LNCaP clone FGC (cell line): ENCODE data around the gene PSME4.

ENCODE experiments used
- DNase-seq: peaks from one replicate; pipeline ENCODE4 v3.0.0-alpha.2; 2011; ENCODE audit warnings: low read depth
- H3K4me3 ChIP-seq: 2 replicates; pipeline ENCODE4 v1.5.1; 2011; ENCODE audit warnings: mild to moderate bottlenecking, low read depth, low read length, control low read depth
- TF ChIP-seq, protein P1 (sequence below): IDR thresholded peaks from 2 replicates; pipeline ENCODE4 v1.5.1; 2012; ENCODE audit warnings: mild to moderate bottlenecking; ENCODE audit not compliant: control insufficient read depth, insufficient read depth; ENCODE audit errors: extremely low read depth

The PSME4 gene

DNA sequence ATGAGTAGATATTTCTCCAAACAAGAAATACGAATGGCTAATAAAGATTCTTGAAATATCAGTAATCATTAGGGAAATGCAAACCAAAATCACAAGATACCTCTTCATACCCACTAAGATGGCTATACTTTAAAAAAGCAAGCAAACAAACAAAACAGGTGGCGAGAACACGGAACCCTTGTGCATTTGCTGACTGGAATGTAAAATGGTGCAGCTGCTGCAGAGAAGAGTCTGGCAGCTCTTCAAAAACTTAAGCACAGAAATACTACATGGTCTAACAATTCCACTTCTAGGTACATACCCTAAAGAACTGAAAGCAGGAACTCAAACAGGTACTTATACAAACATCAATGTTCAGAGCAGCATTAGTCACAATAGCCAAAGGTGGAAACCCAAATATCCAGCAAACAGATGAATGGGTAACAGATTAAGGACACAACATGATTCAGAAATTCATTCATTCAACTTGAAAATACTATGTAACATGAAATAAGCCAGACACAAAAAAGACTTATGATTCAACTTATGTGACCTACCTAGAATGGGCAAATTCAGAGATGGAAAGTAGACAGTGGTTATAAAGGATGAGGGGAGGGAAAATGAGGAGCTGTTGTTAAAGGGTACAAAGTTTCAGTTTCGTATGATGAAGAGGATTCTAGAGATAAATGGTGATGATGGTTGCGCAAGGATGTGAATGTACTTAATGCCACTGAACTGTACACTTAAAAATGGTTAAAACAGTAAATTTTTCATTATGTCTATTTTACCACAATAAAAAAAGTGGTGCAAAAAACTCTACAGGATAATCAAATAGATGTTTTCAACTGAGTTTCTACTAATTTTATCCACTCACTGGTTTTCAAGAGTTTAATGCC is 84.2 kb downstream of the PSME4 start:
- TF ChIP-seq, protein P1, sequence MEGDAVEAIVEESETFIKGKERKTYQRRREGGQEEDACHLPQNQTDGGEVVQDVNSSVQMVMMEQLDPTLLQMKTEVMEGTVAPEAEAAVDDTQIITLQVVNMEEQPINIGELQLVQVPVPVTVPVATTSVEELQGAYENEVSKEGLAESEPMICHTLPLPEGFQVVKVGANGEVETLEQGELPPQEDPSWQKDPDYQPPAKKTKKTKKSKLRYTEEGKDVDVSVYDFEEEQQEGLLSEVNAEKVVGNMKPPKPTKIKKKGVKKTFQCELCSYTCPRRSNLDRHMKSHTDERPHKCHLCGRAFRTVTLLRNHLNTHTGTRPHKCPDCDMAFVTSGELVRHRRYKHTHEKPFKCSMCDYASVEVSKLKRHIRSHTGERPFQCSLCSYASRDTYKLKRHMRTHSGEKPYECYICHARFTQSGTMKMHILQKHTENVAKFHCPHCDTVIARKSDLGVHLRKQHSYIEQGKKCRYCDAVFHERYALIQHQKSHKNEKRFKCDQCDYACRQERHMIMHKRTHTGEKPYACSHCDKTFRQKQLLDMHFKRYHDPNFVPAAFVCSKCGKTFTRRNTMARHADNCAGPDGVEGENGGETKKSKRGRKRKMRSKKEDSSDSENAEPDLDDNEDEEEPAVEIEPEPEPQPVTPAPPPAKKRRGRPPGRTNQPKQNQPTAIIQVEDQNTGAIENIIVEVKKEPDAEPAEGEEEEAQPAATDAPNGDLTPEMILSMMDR: no peak
- no peak overlapping the region for H3K4me3 ChIP-seq
- no peak for DNase-seq

- TF ChIP-seq, protein P1: no peak
- DNase-seq: no peak
- H3K4me3 ChIP-seq: no peak overlapping the region
Measured at GRCh38 chr2:53884883-53885282, 85.9 kb downstream of the PSME4 start.

DNA sequence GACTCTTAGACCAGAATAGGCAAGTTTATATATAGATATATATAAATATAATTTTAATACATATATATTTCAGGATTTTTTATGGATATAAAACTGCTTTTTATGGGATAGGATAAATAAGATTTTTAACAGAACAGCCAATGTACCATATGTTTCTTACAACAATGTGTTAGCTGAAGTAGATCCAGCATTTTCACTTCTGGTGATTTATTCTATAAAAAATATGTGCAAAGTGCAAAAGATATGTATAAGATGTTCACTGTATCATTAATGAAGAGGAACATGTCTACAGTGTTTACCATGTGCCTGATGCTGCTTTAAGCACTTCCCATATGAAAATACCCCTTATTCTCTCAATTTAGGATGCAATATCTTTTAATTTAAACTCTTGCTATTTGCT is 88.8 kb downstream of the PSME4 start:
- H3K4me3 ChIP-seq: no peak overlapping the region
- no peak for DNase-seq
- TF ChIP-seq, protein P1: no peak

DNA sequence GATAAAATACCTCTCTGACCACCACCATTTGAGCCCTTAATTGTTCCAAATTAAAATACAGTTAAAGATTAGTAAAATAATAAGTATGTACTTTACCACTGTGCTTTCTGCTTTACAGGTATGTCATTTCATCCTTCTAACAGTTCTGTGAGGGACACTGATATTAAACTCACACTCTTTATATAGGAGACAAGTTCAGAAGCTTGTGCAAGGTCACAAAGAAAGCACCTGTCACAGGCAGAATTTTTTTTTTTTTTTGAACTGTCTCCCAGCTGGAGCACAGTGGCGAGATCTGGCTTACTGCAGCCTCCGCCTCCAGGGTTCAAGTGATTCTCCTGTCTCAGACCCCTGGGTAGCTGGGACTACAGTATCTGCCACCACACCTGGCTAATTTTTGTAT is 89.4 kb downstream of the PSME4 start:
- H3K4me3 ChIP-seq: no peak overlapping the region
- DNase-seq: no peak
- TF ChIP-seq, protein P1: no peak

DNA sequence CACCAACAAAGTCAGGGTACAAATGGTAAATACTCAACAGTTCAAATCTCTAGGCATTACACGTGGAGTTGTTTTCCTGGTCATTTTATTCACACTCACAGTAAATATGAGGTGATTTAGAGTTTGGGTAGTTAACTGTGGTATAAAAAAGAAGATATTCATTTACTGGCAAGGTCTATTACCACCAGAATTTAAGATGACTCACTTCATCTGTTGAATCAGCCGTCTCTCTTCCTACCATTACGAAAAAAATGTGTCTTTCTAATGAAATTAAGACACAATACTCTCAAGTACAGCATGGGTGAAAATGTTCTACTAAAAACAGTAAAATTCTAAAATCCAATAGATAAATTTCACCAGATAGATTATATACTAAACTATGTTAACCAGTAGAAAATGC is 90.0 kb downstream of the PSME4 start:
- no peak for DNase-seq
- TF ChIP-seq, protein P1: no peak
- no peak overlapping the region for H3K4me3 ChIP-seq

- H3K4me3 ChIP-seq: no peak overlapping the region
- TF ChIP-seq, protein P1: no peak
- DNase-seq: no peak
Measured at GRCh38 chr2:53877556-53877955, 93.2 kb downstream of the PSME4 start.

DNA sequence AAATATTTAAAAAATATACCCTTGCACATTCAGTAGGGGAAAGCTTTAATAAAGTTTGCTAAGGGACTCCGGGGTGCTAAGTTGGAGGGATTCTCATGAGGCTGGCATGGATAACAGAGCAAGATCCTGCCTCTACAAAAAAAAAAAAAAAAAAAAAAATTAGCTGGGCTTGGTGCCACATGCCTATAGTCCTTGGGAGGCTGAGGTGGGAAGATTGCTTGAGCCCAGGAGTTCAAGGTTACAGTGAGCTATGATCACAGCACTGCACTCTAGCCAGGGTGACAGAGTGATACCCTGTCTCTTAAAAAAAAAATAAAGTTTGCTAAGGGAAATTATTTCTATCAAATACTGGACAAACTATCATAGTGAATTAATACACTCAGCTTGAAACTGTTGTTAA is 93.7 kb downstream of the PSME4 start:
- TF ChIP-seq, protein P1: no peak

More for the DNA sequence above, 93.7 kb downstream of the PSME4 start:
- DNase-seq: no peak
- no peak overlapping the region for H3K4me3 ChIP-seq
